NB4 (cell line): ENCODE results near the gene BAHCC1.

Experiments used
- DNase-seq: peaks from one replicate; pipeline ENCODE4 v3.0.0; 2010; ENCODE audit warnings: low read depth
- H3K4me3 ChIP-seq: one replicate; pipeline ENCODE4 v1.5.1; 2011; ENCODE audit warnings: mild to moderate bottlenecking, low read depth, low read length, moderate library complexity
- CTCF ChIP-seq: IDR thresholded peaks from one replicate; pipeline ENCODE4 v1.5.1; 2012; ENCODE audit warnings: low read depth, low read length
- MYC ChIP-seq: IDR thresholded peaks from 2 replicates; pipeline ENCODE4 v1.6.1; 2011; ENCODE audit warnings: low read depth, low read length
- POLR2A ChIP-seq: IDR thresholded peaks from 2 replicates; pipeline ENCODE4 v1.6.1; 2011; ENCODE audit warnings: mild to moderate bottlenecking; ENCODE audit not compliant: insufficient read length; ENCODE audit errors: extremely low read depth
- TF ChIP-seq, protein P1 (sequence below): IDR thresholded peaks from 2 replicates; pipeline ENCODE4 v1.6.1; 2011; ENCODE audit warnings: low read depth, low read length

Gene BAHCC1

DNA sequence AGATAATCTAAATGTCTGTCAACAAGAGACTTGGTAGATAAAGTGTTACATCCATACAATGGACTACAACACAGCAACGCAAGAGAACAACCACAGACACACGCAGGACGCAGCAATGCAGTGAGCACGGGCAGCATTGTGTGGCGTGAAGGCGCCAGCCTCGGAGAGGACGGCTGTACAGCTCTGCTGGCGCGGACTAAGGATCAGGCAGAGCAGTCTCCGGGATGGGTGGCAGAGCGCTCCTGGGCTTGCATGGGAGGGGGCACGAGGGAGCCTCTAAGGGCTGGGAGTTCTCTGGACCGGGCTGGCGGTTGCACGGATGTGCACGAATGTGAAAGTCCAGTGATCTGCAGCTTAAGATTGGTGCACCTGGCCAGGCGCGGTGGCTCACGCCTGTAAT, 82.9 kb downstream of the BAHCC1 start:
- DNase-seq, result no peak
- TF ChIP-seq MYC (no peak), POLR2A (no peak)
- TF ChIP-seq, protein P1, sequence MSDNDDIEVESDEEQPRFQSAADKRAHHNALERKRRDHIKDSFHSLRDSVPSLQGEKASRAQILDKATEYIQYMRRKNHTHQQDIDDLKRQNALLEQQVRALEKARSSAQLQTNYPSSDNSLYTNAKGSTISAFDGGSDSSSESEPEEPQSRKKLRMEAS, result no peak
- no peak overlapping the region for H3K4me3 ChIP-seq

DNA sequence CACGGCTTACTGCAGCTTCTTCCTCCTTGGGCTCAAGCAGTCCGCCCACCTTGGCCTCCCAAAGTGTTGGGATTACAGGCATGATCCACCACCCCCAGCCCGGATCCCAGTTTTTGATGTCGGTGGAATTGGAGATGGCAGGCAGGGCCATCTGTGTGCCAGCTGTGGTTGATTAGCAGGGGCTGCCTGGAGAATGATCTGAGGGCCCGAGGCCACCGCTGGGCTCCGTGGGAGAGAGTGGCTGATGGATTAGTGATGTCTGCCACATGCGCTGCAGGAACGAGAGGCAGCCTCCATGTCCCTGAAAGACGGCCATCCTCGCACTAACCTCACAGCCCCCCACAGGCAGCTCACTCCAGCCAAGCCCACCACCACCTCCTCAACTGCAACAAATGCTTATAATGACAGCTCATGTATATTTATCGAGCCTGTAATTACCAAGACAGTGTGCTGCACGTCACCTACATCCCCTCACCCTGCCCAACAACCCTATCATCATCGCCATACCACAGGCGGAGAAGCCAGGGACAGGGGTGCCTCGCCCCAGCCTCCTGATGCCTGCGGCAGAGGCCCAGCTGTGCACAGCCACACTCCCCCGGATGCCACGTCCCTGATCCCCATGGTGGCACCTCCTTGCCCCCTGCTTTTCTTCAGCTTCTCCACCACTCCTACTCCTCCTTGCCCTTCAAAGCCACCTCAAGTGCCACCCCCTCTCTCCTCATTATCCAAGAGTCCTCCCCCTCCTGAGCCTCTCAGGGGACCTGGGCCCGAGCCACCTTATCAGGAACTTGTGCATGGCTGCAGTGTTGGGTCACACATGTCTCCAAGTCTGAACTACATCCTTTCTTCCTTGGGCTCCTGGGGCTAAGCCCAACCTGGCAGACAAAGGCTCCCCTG, 84.2 kb downstream of the BAHCC1 start:
- DNase-seq, result no peak
- TF ChIP-seq, protein P1, result no peak
- TF ChIP-seq MYC (no peak), CTCF (no peak), POLR2A (no peak)
- H3K4me3 ChIP-seq, result no peak overlapping the region

DNA sequence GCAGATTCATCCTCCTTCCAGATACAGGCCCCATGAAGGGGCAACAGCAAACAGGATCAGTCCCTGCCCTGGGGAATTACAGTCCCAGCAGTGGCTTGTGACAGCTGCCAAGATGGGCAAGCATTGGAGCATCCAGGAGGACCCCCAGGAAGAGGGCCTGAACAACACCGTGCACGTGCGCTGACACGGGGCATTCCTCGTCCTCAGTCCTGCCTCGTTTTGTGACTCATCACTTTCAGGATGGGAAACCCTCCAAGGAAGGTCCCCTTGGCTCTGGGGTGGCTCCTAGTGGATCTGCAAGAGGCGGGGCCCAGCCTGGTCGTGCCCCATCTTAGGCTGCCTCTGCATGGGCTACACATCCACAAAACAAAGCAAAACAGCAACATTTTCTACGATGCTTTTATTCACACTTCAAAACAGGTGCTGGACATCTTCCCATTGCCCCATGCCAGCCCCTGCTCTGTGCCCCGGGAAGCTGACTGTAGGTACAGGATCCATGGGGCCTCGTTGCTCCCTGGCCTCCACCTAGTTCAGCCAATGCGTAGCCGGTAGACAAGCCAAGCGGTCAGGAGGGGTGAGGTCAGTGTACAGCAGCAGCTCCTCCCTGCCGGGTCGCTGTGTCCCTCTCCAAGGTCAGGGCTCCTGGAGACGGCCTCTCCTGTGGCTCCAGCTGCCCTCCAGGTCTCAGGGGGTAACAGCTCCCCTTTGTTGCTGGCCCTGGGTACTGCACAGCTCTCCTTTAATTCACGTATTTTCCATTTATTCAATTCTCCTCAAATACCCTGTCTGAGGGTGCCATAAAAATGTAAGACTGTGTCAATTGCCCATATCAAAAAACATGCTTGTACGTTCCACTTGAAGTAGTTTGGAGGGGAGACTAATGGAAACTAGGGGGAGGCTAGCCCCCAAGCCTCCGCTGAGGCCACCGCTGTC, 85.1 kb downstream of the BAHCC1 start:
- no peak for TF ChIP-seq MYC
- TF ChIP-seq CTCF, result no peak
- TF ChIP-seq, protein P1, result no peak
- no peak for TF ChIP-seq POLR2A
- no peak overlapping the region for H3K4me3 ChIP-seq
- no peak for DNase-seq

DNA sequence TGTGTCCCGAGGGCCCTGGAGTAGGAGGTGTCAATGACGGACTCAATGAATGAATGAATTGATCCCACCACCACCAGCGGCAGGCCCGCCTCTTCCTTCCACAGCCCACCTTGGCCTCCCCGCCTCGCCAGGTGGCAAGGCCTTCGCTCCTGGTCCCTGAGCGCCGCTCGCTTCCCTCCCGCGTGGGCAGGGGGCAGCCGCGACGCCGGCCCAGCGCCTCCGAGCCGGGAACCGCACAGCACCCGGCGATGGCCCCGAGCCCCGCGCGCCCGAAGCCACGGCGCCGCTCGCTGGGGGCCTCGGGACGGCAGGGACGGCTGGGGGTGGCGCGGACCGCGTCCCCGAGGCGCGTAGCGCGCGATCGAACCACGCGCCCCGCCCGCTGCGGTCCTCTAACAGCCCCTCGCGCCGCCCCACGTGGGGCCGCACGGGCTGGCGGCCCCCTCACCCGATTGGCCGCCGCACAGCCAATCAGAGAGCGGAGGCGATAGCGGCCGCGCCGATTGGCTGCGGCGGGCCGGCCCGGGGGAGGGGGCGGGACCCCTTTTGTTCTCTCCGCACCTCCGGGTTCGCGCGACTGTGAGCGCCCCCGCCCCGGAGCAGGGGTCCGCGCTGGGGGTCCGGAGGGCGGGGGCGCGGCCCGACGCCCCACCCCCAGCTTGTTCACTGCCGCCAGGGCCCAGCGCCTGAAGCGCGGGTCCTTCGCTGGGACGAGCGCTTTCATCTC, 86.0 kb downstream of the BAHCC1 start:
- TF ChIP-seq POLR2A (no peak), MYC (no peak), CTCF (no peak)
- TF ChIP-seq, protein P1, result no peak
- no peak overlapping the region for H3K4me3 ChIP-seq
- no peak for DNase-seq

DNA sequence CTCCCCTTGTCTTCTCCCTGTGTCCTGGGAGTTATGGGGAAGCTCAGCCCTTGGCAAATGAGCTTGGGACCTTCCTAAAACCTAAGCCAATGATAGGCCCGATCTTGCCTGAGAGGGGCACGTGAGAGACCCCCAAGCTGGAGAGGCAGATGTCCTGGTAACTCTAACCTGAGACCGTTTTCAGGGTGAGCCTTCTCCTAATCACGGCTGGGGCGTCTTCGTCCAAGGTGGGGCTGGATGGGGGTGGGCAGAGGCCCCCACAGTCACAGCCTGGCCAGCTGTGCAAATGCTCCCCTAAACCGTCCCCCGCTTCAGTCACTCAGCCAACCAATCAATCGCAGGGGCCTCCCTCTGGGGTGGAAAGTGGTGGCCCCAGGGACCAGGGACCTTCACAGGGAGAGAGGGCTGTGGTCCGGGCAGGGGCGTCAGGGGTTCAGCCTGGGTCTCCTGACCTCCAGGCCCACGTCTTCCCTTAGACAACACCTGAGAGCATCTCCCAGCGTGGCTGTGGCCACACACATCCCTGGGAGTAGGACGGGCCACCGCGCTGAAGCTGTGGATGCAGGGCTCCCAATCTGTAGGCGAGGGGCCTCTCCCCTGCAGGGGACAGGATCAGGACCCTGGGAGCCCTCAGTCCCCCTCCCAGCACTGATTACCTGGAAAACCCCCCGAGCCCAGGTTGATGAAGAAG, 86.7 kb downstream of the BAHCC1 start:
- no peak overlapping the region for H3K4me3 ChIP-seq
- no peak for DNase-seq

More for the DNA sequence above, 86.7 kb downstream of the BAHCC1 start:
- TF ChIP-seq POLR2A (no peak), CTCF (no peak), MYC (no peak)
- TF ChIP-seq, protein P1, result no peak
